ENCODE measurements around the gene PTPRT.

PTPRT gene

GRCh38 chr20:43123180-43123579 lies 66.5 kb downstream of the PTPRT start:
- DNase-seq = no peak

GRCh38 chr20:43119720-43120119 lies 70.0 kb downstream of the PTPRT start:
- no peak for DNase-seq

GRCh38 chr20:43102394-43102793 lies 87.3 kb downstream of the PTPRT start:
- DNase-seq = no peak

- no peak for DNase-seq
Measured at GRCh38 chr20:43096931-43097260, 92.8 kb downstream of the PTPRT start.

GRCh38 chr20:43096126-43096930 lies 93.4 kb downstream of the PTPRT start:
- peak in 54 of 56 donors; percentile 9 to 89 (median 66) for DNase-seq

GRCh38 chr20:43095034-43095433 lies 94.7 kb downstream of the PTPRT start:
- no peak for DNase-seq

- DNase-seq = no peak
Measured at GRCh38 chr20:43092386-43093088, 97.2 kb downstream of the PTPRT start.

GRCh38 chr20:43068482-43068881 lies 121.2 kb downstream of the PTPRT start:
- no peak for DNase-seq

- DNase-seq = no peak
Measured at GRCh38 chr20:43066125-43066524, 123.6 kb downstream of the PTPRT start.

- no peak for DNase-seq
Measured at GRCh38 chr20:43065299-43065698, 124.4 kb downstream of the PTPRT start.

- no peak for DNase-seq
Measured at GRCh38 chr20:43058077-43058476, 131.6 kb downstream of the PTPRT start.

- no peak for DNase-seq
Measured at GRCh38 chr20:43057317-43057716, 132.4 kb downstream of the PTPRT start.

GRCh38 chr20:43055181-43055884 lies 134.4 kb downstream of the PTPRT start:
- no peak for DNase-seq

- DNase-seq = no peak
Measured at GRCh38 chr20:43052532-43052931, 137.2 kb downstream of the PTPRT start.

- no peak for DNase-seq
Measured at GRCh38 chr20:43046966-43047365, 142.7 kb downstream of the PTPRT start.

- DNase-seq = no peak
Measured at GRCh38 chr20:43043887-43044286, 145.8 kb downstream of the PTPRT start.

GRCh38 chr20:43040427-43040826 lies 149.3 kb downstream of the PTPRT start:
- no peak for DNase-seq

GRCh38 chr20:43037605-43038309 lies 151.9 kb downstream of the PTPRT start:
- DNase-seq = no peak

GRCh38 chr20:43034981-43035724 lies 154.6 kb downstream of the PTPRT start:
- no peak for DNase-seq

- no peak for DNase-seq
Measured at GRCh38 chr20:43032459-43032858, 157.2 kb downstream of the PTPRT start.

- DNase-seq = no peak
Measured at GRCh38 chr20:43029176-43029575, 160.5 kb downstream of the PTPRT start.
